ENCODE results near the gene GPA33. TPM values are rescaled to one million over a fixed set of nuclear protein-coding genes. Genes with fewer than 3 reads are reported as not detected.

The GPA33 gene
- total and polyA plus RNA-seq, 10 of the 15 experiments (the other 5 are each of a cell fraction or from before 2014, with no cell fraction given): 0.09 to 0.27 (median 0.21) TPM; not detected in 1

GRCh38 chr1:167059045-167059808, 30.9 kb downstream of the GPA33 start:
- Histone ChIP-seq H3K79me2 (ENCODE audit: control insufficient read depth, insufficient read depth, low read length) (no peaks in the 10 kb centered on the region), H3K4me1 (ENCODE audit: control insufficient read depth, insufficient read depth, low read length) (0 out of 2 replicates have a peak, but pooled peaks cover 3% of the 10 kb centered on the region), H4K20me1 (ENCODE audit: control insufficient read depth, insufficient read depth) (no peaks in the 10 kb centered on the region), H3K9me3 (replicated peaks; ENCODE audit: control insufficient read depth, insufficient read depth, low read length) (no peaks in the 10 kb centered on the region), H3K4me3 (no peak overlapping the region), H3K9ac (ENCODE audit: control insufficient read depth, insufficient read depth, low read length) (no peak overlapping the region; the same call in 1 of the 2 replicates), H3K27me3 (replicated peaks in 1 of 2; ENCODE audit: control insufficient read depth in 2 of 2, insufficient read depth in 2 of 2, low read length in 1 of 2) (no peaks in the 10 kb centered on the region), H3K4me2 (ENCODE audit: control insufficient read depth, insufficient read depth) (peak overlapping the region; percentile 51; the same call in 1 of the 2 replicates), H2AFZ (ENCODE audit: control insufficient read depth, low read depth, low read length) (peak overlapping the region; percentile 93), H3K36me3 (ENCODE audit: control insufficient read depth in 2 of 2, insufficient read depth in 2 of 2, low read length in 1 of 2) (no peaks in the 10 kb centered on the region), H3K27ac (ENCODE audit: control insufficient read depth, insufficient read depth) (no peak overlapping the region)
- 11% methylated on average over 17 of the region's 17 CpGs for WGBS (ENCODE audit: insufficient coverage, insufficient replicate concordance, low lambda C conversion rate, missing lambda C conversion rate)
- BruUV-seq (replicated peaks): no TSS peak
- CTCF ChIA-PET: interaction anchor here (0.6 to 18.3 kb wide), 82 partner anchors 8 to 1133 kb away, joined by 3 to 734 read pairs (median 4); partner anchors contain the start of genes CREG1, POGK, POU2F1 and STYXL2
- ATAC-seq (peak; percentile 75), DNase-seq (ENCODE audit: low read depth, low spot score) (no peak), FAIRE-seq (peak; percentile 97)
- POLR2A ChIA-PET: interaction anchor here (0.8 to 1.9 kb wide), 3 partner anchors 143 to 149 kb away, joined by 3 to 9 read pairs (median 4); no protein-coding TSS in a partner anchor
- RAD21 ChIA-PET (ENCODE audit: unreplicated experiment): interaction anchor here (0.7 to 7.8 kb wide), 15 partner anchors 9 to 580 kb away, joined by 3 to 305 read pairs (median 4); partner anchors contain the start of gene POU2F1
- intact Hi-C loops (cut with micrococcal nuclease; ENCODE audit: unreplicated experiment) (loop anchor here (1.0 to 5.0 kb wide), 2 partner anchors 82 to 149 kb away; partner anchors contain the start of gene ILDR2), in situ Hi-C loops (cut with MboI) (loop anchor here (5.0 kb wide), 1 partner anchor 142 kb away; no protein-coding TSS in a partner anchor)
- SMC1A ChIA-PET (ENCODE audit: uncharacterized antibody, unreplicated experiment): interaction anchor here (0.6 to 10.4 kb wide), 29 partner anchors 8 to 580 kb away, joined by 3 to 384 read pairs (median 4); partner anchors contain the start of genes POGK, POU2F1 and TADA1
- TF ChIP-seq, protein P1, sequence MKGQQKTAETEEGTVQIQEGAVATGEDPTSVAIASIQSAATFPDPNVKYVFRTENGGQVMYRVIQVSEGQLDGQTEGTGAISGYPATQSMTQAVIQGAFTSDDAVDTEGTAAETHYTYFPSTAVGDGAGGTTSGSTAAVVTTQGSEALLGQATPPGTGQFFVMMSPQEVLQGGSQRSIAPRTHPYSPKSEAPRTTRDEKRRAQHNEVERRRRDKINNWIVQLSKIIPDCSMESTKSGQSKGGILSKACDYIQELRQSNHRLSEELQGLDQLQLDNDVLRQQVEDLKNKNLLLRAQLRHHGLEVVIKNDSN (IDR thresholded peaks at IDR 0.05; ENCODE audit: borderline replicate concordance, extremely low read length, insufficient read depth, low read depth, low read length): no peak
- TF ChIP-seq ETV6 (conservative IDR thresholded peaks at IDR 0.05 in 1 of 2, IDR thresholded peaks at IDR 0.05 in 1 of 2; ENCODE audit: borderline replicate concordance in 1 of 2, low read depth in 1 of 2): 0 out of 4 replicates have a peak, but pooled peaks of 1 of the 2 experiments have one; percentile 22
- no peak for TF ChIP-seq BMI1 (IDR thresholded peaks at IDR 0.05; ENCODE audit: borderline replicate concordance)
- TF ChIP-seq, protein P2, sequence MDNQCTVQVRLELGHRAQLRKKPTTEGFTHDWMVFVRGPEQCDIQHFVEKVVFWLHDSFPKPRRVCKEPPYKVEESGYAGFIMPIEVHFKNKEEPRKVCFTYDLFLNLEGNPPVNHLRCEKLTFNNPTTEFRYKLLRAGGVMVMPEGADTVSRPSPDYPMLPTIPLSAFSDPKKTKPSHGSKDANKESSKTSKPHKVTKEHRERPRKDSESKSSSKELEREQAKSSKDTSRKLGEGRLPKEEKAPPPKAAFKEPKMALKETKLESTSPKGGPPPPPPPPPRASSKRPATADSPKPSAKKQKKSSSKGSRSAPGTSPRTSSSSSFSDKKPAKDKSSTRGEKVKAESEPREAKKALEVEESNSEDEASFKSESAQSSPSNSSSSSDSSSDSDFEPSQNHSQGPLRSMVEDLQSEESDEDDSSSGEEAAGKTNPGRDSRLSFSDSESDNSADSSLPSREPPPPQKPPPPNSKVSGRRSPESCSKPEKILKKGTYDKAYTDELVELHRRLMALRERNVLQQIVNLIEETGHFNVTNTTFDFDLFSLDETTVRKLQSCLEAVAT (IDR thresholded peaks at IDR 0.05): no peak
- no peak for TF ChIP-seq ESRRA (IDR thresholded peaks at IDR 0.05; ENCODE audit: low read length)
- no peak for TF ChIP-seq CUX1 (IDR thresholded peaks at IDR 0.05; ENCODE audit: insufficient replicate concordance, low read depth, low read length)
- TF ChIP-seq IKZF2 (IDR thresholded peaks at IDR 0.05): 0 out of 4 replicates have a peak, but pooled peaks of 1 of the 2 experiments have one; percentile 9
- TF ChIP-seq SIX5 (IDR thresholded peaks at IDR 0.05; ENCODE audit: low read depth, low read length, severe bottlenecking): no peak
- no peak for TF ChIP-seq CHD1 (IDR thresholded peaks at IDR 0.05; ENCODE audit: low read depth, low read length)
- no peak for TF ChIP-seq ZSCAN29 (IDR thresholded peaks at IDR 0.05)
- peak; percentile 85 for TF ChIP-seq RAD21 (IDR thresholded peaks at IDR 0.05; ENCODE audit: insufficient read depth, low read depth, low read length)
